ENCODE measurements around the gene VTCN1.
"Not testable (repeated sequence)": the region's sequence is repeated elsewhere in the genome, so short reads cannot be mapped to it uniquely, and the experiment has no call there.

VTCN1 gene

DNA sequence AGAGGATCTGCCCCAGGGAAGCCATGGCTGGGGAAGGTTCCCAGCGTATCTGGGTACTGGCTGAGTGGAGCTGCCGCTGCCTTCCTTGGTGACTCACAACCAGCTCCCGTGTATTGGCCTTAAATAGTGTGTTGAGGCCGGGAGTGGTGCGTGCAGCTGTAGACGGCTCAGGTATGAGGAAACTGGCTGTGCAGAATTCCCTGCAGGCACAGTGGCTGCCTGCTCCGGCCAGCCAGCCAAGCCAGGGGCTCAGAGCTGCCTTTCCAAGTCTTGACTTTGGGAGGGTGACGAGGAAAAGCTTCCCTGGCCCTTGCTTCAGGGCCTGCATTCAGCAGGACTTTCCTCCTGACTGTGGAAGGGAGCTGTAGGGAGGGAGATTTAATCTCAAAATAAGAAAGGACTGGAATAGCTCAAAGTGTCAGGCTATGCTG lies at the start of gene VTCN1:
TSS of gene VTCN1 (minus strand) at position 97 of the 431 bp plus-strand sequence. CDS start at position 25, 72 bp downstream.
- no peak for DNase-seq (ENCODE audit: low read depth in 2 of 2)

DNA sequence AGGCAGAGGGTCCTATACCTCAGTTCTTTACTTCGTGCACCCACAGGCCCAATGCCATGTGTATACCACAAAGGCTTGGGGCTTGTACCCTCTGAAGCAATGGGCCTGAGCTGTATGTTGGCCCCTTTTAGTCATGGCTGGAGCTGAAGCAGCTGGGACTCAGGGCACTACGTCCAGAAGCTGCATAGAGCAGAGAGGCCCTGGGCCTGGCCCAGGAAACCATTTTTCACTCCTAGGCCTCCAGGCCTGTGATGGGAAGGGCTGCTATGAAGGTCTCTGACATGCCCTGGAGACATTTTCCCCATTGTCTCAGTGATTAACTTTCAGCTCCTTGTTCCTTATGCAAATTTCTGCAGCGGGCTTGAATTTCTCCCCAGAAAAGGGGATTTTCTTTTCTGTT lies 48.1 kb upstream of the VTCN1 start:
- no peak for DNase-seq (ENCODE audit: low read depth in 2 of 2)

DNA sequence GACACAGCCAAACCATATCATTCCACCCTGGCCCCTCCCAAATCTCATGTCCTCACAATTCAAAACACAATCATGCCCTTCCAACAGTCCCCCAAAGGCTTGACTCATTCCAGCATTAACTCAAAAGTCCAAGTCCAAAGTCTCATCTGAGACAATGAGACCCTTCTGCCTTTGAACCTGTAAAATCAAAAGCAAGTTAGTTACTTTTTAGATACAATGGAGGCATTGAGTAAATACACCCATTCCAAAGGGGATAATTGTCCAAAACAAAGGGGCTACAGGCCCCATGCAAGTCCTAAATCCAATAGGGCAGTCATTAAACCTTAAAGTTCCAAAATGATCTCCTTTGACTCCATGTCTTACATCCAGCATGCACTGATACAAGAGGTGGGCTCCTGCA lies 47.3 kb upstream of the VTCN1 start:
- DNase-seq (ENCODE audit: low read depth in 2 of 2), result not testable (repeated sequence)

GRCh38 chr1:117257291-117257690 lies 46.6 kb upstream of the VTCN1 start:
- DNase-seq (ENCODE audit: low read depth in 2 of 2), result no peak

DNA sequence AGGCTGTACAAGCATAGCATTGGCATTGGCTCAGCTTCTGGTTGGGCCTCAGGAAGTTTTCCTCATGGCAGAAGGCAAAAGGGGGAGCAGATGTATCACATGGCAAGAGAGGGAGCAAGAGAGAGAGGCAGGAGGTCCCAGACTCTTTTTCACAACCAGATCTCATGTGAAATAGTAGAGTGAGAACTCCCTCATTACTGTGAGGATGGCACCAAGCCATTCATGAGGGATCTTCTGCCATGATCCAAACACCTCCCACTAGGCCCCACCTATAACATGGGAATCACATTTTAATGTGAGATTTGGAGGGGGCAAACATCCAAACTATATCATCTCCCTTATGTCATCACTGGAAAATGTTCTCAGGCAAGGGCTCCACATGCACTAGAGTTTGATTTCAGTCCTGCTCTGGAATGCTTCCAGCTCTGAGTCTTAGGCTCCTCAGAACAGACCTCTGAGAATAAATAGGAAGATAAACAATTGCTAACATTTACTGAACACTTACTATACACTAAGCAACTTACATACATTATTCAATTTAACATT lies 39.4 kb upstream of the VTCN1 start:
- DNase-seq (ENCODE audit: low read depth in 2 of 2), result no peak

DNA sequence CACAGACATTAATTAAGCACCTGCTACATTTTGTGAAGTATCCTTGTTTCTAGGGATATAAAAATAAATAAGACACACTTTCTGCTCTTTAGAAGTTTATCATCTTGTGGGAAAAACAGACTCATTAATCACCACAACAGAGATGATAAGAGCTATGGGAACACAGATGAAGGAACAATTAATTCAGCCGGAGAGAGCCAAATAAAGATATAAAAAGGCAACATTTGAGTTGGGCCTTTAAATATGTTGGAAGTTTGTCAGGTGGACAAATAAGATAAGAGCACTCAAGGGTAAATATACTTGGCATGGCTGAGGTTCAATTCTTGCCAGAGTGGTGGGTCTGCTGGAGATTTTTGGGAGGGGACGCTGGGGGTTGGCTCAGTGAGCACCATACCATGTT lies 34.2 kb upstream of the VTCN1 start:
- DNase-seq (ENCODE audit: low read depth in 2 of 2), result no peak

DNA sequence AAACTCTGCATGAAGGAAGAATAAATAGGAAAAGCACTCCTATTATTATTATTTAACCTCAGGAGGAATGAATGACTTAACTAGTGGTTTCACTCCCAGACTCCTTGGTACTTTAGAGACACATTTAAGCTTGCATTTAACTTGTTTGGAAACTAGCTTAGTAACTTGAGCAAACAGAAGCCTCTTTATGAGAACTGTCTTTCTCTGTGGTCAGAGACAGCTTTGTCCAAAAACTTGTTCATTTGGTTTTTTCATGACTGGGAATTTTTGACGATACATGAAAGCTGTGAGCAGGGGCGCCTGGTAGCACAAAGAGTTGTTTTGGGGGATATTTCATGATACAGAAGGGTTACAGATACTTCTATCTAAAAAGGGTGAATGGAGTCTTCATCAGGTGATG lies 33.6 kb upstream of the VTCN1 start:
- no peak for DNase-seq (ENCODE audit: low read depth in 2 of 2)

GRCh38 chr1:117241512-117241911 lies 30.8 kb upstream of the VTCN1 start:
- DNase-seq (ENCODE audit: low read depth in 2 of 2), result no peak

DNA sequence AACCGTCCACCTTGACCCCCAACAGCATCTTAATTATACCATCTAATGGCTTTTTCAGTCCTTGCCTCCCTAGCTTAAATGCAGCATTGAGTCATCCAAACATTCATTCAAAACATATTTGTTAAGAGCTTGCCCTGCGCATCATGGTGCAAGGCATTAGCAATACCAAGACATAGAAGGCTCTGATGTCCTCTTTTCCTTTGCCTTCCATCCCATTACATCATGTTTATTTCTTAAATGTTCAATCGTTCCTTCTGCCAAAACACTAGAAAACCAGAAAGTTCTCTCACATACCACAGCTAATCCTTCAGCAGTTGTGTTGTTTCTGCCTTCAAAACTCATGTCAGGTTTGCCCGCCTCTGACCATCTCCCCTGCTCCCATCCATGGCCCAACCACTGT lies 29.8 kb upstream of the VTCN1 start:
- DNase-seq (ENCODE audit: low read depth in 2 of 2), result no peak

- DNase-seq (ENCODE audit: low read depth in 2 of 2), result no peak
Measured at GRCh38 chr1:117239467-117239866, 28.7 kb upstream of the VTCN1 start.

DNA sequence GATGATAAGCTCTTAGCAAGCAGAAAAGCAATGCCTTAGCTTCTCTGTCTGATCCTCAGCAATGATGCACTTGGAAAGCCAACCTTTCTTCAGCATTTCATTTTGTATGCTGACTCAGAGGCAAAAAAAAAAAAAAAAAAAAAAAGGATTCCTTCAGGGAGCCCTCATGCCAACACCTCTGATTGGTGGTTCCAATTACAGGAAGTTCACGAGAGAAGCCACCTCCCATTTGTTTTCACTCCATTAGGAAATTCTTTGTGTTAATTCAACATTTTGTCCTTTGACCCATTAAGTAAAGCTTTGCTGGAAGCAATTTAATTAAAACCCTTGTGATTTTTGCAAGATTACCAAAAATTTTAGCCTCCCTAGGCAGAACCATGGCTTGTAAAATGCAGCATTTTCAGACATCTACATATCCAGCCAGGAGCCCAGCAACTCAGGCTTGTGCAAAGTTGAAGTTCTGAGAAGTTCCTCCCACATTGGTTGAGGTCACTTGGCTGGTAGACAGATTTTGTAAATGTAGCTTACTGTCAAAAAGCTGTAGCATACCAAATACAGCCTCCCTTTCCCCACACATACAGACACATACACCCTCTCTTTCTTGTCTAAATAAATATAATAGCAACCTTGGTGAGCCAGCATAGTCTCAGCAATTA lies 27.1 kb upstream of the VTCN1 start:
- DNase-seq (ENCODE audit: low read depth in 2 of 2), result no peak

DNA sequence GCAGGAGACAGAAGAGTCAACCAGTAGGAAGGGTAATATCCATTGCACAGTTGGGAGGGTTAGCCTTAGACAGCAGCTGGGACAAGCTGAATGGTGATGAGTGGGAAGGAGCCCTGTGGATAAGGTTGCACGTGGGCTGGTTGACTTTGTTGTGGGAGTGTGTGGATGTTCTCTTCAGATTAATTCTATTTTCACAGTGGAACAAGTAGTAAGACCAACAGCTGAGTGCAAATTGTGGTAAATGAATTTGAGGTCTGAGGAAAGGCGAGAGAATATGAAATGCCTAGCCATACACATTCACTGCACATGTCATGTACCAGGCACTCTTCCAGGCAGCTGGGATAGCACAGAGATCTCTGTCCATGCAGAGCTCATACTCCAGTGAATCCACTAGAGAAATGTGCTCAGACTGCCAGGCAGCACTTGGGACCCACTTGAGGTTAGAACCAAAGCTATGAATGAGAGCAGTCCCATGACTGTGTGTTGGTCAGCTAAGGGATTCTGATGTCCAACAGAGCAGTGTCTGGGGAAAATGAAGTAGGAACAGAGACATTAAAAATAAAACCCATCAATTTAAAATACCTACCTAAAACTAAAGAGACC lies 25.2 kb upstream of the VTCN1 start:
- no peak for DNase-seq (ENCODE audit: low read depth in 2 of 2)

DNA sequence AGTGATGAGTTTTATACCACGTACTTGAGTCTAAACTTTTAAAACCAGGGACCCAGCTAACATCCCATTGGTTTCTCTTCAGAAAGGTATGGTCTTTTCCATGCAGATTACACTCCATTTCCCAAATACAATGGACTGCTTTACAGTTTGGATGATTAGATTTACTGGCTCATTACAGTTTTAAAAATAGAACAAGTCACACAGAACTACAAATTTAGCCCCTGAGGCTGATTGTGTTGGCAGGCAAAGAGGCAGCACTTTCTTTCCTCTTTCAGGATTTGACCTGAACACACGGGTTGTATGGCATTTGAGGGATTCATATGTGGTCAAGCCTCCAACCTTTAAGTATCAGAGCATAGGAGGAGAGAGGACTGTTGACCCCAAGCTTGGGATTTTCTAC lies 21.8 kb upstream of the VTCN1 start:
- no peak for DNase-seq (ENCODE audit: low read depth in 2 of 2)

- no peak for DNase-seq (ENCODE audit: low read depth in 2 of 2)
Measured at GRCh38 chr1:117231748-117232373, 21.1 kb upstream of the VTCN1 start.

GRCh38 chr1:117231312-117231711 lies 20.6 kb upstream of the VTCN1 start:
- no peak for DNase-seq (ENCODE audit: low read depth in 2 of 2)

DNA sequence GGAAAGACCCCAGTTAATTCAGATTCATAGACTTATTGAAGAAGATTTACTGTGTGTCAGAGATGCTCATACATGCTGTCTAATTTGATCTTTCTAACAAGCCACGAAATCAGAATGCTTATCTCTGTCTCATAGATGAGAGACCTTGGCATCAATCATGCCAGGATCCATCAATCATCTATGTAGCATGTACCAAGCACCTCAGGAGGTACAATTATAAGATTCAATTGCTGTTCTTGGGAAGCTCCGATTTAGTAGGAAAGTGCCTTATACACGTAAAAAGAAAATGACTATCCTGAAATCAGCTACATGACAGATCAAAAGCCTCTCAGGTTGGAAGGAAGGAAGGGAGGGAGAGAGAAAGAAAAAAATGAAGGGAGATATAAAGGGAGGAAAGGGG lies 18.5 kb upstream of the VTCN1 start:
- no peak for DNase-seq (ENCODE audit: low read depth in 2 of 2)

- DNase-seq (ENCODE audit: low read depth in 2 of 2), result no peak
Measured at GRCh38 chr1:117225931-117226330, 15.2 kb upstream of the VTCN1 start.

DNA sequence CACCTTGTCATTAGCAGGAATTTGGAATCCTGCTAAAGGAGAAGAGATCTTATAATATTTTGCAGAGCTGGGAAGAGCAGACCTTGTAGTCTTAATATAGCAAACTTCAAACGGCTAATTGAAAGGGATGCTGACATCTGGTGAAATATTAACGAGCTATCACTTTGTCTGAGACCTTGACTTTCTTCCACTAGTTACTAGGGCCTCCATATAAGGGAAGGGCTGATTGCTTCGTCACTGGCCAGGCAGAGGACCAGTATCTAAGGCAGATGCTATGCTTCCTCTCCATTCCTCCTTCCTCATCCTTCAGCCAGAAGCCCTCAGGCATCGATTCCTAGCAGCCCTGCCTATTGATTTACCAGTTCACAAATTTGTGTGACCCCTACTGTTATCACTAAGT lies 6.0 kb upstream of the VTCN1 start:
- no peak for DNase-seq (ENCODE audit: low read depth in 2 of 2)

DNA sequence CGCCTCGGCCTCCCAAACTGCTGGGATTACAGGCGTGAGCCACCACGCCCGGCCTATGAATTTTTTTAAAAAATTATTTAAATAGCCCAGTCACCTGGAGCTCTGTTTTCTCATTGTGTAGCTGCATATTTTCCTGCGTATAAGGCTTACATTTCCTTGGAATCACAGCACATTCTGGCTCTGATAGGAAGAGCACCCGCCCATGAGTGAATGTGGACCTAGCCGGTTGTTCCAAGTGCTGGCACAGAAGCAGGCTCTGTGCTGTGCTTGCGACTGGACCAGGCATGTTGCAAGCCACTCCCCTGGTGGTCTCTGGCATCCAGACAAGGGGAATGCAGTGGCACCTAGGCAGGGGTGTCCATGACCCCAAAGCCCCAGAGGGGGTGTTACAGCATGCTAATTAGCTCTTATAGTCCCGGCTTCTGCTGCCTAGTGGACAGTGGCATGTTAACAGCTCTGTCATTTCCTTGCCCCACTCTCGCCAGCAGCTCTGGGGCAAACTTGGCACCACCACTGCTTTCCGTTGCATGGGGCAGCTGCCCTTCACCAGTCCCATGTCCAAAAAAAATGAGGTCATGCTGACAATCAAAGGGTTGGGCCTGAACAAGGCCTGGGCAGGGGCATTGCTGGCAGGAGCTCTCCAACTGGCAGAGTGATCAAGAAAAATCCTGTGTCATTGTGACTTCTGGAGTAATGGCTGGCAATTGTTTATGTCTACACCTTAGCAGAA lies 5.2 kb upstream of the VTCN1 start:
- DNase-seq (ENCODE audit: low read depth in 2 of 2), result no peak

- no peak for DNase-seq (ENCODE audit: low read depth in 2 of 2)
Measured at GRCh38 chr1:117215019-117215418, 4.3 kb upstream of the VTCN1 start.

GRCh38 chr1:117213046-117213445 lies 2.3 kb upstream of the VTCN1 start:
- no peak for DNase-seq (ENCODE audit: low read depth in 2 of 2)

DNA sequence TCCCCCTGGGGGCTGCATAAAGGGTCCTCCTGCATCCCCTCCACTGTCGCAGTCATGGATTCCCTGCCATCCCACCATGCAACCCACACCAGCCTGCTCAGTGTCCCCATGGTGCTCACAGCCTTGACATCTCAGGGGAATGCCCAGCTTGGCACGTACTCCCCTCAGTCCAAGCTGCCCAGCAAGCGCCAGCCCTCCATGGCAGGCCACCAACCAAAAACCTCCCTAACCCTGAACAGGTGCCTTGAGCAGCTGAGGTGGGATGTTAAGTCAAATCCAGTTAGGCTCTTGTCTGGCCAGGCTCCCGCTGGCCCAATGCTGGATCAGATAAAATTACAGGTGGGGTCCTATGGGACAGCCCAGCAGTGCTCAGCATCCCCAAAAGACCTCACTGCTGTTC lies 341 bp downstream of the VTCN1 start:
- DNase-seq (ENCODE audit: low read depth in 2 of 2), result no peak

Measured in activated CD8-positive, alpha-beta memory T cell treated with anti-CD3 and anti-CD28 coated beads for 4 hours (primary cell).